ENCODE measurements around the gene GIT2.
"Not testable (repeated sequence)": the region's sequence is repeated elsewhere in the genome, so short reads cannot be mapped to it uniquely, and the experiment has no call there.

The GIT2 gene

DNA sequence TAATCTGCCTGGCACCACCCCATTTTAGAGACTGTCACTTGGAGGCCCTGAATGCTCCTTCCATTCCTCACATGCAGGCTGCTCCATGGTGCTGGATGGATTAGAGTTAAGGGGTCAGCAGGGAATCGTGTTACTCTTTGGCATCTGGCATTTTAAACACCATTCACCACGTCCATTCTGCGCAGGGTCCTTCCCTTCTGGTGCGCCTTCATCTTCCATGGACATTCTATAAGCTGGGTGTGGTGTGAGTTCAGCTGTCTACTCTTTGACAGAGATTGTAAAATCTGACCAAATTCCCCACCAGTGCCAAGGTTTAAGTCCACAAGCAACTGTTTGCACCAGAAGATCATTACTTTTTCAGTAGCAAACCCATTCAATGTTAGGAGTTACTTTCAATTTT is 47.8 kb downstream of the GIT2 start:
- no peak for DNase-seq

DNA sequence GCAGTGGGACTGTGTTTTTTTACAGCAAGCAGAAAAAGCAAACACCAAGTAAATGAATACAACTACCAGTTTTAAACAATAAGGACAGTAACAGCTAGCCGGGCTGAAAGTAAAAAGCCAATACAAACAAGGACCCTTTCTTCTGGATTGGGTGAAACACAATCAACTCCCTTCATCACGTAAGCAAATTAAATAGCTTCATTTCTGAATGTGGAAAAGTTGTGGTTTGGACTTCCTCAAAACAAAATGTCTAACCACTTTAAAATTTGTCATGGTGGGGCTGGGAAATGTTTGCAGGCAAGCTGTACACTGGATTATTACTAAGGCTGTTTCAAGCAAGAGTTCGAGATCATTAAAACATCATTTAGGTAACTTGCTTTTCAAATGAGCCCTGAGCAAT is 48.6 kb downstream of the GIT2 start:
- no peak for DNase-seq

DNA sequence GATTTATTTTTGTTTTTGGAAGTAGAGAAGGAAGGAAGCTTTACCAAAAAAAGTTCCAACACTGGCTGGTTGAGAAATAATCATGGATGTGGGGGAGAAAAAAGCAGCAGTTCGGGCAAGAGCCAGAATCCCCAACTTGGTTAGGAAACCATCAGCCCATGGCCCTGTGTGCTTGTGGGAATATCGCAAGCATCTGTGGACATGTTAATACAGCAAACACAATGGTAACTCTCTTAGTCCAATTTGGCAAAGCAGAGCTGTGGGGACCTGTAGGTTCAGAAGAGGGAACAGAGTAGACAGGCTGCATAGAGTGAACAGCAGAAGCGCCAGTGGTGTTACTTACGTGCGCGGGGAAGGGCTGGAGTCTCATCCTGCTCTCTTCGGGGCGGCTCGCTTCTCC is 49.3 kb downstream of the GIT2 start:
- DNase-seq: no peak

DNA sequence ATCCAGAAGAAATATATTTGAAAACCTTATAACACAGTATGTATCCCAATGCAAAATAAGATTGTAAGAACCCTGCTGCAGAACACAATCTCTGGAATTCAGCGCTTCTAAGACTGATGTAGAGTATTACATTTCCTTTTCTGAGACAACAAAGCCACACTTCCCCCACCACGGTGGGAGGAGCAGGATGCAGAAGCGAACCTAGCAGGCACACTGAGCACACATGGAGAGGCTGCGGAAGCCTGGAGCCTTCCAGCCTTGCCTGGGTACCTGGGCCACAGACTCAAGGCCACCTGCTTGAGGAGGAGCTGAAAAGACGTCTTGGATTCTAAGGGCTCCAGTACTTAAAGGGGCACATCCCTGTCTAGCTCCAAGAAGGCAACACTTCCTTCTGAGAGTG is 49.7 kb downstream of the GIT2 start:
- peak in 4 of 58 donors; percentile 10 to 39 (median 12) for DNase-seq

DNA sequence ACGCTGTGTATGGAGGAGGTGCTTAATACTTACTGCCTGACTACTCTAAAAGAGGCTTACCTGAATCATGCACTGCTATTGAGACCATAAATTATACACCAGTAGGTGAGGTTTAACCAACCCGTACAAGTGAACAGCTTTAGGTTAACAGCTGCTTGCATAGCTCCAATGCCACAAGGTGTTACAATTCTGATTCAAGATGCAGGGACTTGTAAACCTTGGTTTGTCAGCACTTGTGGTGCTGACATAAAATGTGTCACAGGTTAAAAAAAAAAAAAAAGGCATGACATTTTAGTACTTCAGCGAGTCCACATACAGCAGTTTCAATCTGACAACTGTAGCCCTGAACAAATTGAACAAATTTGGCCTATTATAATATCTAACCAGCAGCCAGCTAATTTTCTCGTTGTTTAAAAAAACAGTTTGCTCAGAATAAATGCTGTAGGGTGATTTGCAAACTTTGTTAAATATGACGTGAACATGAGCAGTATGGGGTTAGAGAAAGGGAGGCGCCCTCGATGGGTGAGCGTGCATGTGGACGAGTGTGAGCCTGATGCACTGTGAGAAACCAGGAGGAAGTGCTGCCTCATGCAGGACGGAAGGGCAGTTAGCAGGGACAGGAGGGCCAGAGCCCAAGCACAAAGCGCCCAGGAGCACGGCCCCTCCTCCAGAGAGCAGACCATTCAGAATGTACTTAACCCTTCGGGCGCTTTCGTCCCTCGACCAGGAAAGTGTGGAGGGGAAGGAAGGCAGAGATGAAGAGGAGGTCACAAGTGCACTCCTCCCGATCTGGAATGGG is 51.4 kb downstream of the GIT2 start:
- DNase-seq: peak in 7 of 58 donors; percentile 8 to 32 (median 15)

DNA sequence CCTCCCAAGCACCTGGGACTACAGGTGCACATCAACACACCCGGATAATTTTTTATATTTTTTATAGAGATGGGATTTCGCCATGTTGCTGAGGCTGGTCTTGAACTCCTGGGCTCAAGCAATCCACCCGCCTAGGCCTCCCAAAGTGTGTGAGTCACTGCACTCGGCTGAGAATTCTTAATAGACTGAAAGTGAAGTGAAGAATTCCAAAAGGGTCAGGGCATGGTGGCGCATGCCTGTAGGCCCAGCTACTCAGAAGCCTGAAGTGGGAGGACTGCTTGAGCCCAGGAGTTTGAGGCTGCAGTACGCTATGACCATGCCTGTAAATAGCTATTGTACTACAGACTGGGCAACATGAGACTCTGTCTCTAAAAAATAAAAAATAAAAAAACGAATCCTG is 52.4 kb downstream of the GIT2 start:
- no peak for DNase-seq

DNA sequence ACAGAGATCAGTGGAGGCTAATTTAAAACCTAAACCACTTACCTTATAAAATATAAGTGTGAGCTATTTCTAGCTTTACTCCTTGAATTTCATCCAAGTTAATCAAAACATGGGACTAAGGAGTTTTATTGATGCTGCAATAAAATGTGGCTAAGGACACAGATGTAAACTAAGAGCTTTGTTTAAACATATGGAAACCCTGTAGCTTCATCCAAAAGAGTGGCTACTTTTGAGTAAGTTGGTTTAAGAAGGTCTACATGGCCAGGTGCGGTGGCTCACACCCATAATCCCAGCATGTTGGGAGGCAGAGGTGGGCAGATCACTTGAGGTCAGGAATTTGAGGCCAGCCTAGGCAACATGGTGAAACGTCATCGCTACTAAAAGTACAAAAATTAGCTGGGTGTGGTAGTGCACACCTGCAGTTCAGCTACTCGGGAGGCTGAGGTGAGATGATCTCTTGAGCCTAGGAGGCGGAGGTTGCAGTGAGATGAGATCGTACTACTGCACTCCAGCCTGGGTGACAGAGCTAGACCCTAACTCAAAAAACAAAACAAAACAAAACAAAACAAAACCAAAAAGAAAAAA is 55.7 kb downstream of the GIT2 start:
- no peak for DNase-seq

DNA sequence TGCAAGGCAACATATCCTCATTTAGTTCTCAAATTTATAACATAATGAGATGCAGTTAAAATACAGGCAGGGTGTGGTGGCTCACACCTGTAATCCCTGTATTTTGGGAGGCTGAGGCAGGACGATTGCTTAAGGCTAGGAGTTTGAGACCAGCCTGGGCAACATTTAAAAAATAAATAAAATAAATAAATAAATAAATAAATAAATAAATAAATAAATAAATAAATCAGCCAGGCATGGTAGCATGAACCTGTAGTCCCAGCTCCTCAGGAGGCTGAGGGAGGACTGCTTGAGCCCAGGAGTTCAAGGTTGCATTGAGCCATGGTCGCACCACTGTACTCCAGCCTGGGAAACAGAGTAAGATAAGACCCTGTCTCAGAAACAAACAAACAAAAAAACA is 56.7 kb downstream of the GIT2 start:
- no peak for DNase-seq

DNA sequence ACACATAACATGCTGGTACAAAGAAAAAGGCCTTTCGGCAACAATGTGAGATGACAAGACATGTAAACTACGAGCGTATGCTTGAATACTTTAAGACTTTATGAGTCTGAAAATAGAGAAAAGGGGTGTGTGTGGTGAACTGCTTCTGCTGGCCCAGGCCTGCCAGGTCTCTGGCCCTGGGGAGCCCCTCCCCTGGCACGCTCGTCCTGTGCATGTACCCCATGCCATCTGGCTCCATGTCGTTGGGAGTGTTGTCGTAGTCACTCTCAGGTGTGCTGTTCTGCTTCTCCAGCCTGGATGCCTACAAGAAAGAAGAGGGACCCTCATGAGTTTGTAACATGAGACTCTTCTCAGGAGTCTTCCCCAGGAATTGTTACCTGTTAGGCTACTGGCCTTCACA is 57.2 kb downstream of the GIT2 start:
- no peak for DNase-seq

DNA sequence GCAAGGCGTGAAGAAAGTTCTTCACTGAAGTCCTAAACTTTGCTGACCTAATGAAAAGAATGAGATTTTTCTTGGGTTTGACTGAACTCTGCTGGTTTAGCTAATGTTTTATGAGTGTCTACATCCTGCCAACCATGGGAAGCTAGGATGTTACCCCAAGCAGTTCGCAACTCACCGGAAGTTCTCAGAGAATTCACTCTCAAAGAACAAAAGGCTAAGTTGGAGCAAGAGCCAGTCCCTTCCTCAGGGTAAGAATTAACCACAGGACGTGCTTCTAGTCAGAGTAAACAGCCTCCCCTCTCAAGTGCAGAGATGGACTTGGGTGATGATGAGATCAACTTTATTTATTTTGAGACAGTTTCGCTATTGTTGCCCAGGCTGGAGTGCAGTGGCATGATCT is 58.8 kb downstream of the GIT2 start:
- peak in 1 of 58 donors; percentile 29 for DNase-seq

DNA sequence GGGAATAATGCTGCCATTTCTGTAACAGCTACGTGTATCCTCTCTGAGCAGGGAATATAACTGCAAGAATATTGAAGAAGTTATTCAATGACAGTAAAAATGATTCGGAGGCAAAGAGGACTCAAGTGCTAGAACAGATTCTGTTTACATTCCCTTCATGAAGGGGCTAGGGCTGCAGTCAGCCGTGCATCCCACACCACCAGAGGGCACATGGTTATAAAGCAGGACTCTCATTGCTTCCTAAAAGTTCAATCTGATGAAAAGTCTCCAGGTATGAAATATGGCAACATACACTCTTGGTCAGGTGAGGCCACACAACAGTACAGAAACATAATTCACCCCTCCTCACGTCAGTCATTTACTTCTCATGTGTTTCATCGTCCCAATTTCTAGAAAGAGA is 62.1 kb downstream of the GIT2 start:
- no peak for DNase-seq

DNA sequence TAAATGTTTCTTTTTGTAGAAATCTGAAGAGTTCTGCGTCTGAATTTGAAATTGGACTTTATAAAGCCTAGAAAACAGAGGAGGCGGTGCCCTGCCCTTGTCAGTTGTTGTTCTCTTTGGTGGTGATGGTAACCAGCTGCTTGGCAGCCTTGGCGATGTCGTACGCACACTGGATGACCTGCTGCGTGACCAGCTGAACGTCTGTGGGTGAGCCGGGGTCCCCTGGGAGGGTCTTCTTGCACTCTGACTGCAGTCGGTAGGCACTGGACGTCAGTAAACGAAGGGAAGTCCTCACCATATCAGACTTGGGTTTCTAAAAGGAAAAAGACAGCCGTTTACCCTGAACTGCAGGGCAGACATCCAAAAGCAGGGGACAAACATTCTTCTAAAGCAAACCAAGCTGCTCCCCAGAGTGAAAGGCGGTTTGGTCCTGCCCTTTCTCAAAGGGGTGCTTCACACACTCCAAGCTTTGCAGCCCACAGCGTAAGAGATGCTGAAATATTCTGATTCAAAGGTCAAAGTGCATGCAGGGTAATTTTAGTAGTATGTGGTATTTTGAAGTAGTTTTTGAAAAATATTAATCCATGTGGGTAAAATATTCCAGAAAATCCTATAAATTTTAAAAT is 63.2 kb downstream of the GIT2 start:
- no peak for DNase-seq

DNA sequence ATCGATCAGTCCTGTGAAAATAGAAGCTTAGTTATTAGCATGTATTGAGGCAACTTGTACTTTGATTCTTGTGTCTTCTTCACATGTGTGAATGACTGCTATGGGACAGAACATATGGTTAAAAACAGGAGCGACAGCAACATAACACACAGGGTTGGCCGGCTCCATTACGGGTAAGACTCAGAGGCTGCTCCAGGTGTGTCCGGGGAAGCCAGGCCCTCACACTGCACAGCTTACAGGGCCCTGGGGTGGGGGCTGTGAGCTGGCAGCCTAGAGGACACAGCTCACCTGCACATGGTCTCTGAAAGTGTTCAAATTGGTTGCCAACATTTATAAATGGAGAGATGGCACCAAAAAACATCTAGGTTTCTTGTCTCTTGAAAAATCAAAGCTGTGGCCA is 65.0 kb downstream of the GIT2 start:
- no peak for DNase-seq

DNA sequence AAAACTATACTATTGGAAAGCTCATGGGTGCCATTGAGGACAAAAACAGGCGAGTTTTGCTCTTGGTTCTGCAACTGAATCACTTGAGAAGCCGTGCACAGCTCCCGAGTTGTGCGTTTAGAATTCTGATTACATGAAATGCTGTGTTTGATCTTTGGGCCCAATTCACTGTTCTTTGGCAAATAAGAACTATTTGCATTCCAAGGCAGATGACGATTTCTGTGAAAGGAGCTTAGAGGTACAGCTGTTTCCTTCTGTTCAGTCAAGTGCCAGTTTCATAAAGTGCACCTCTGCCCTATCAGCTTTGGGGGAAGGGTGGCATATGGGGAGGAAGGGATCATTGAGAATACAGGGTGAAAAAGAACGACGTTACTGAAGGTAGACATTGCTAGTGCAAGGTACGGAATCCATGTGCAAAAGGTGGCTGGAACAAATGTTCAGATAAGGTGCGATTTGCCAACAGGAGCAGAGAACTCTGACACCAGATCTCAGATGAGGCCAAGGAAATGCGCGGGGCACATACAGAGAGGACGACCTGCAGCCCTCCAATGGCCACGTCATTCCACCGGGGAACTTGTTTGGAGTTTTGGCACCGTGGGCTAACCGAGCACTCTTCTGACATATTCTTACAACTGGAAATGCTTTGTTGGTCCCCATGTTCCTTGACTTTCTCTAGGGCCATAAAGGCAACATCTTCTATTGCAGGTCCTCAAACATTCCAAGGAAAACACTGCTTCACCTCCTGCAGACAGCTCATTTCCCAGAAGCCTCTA is 66.0 kb downstream of the GIT2 start:
- peak in 2 of 58 donors; percentile 22 to 42 for DNase-seq

DNA sequence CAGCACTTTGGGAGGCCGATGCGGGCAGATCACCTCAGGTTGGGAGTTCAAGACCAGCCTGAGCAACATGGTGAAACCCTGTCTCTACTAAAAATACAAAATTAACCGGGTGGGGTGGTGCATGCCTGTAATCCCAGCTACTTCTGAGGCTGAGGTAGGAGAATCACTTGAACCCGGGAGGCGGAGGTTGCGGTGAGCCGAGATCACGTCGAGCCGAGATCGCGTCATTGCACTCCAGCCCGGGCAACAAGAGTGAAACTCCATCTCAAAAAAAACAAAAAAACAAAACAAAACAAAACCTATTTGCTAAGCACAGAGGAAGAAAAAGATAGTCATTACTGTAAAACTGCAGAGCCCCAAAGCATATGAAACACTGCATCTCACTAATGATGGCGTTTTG is 66.8 kb downstream of the GIT2 start:
- DNase-seq: not testable (repeated sequence)

DNA sequence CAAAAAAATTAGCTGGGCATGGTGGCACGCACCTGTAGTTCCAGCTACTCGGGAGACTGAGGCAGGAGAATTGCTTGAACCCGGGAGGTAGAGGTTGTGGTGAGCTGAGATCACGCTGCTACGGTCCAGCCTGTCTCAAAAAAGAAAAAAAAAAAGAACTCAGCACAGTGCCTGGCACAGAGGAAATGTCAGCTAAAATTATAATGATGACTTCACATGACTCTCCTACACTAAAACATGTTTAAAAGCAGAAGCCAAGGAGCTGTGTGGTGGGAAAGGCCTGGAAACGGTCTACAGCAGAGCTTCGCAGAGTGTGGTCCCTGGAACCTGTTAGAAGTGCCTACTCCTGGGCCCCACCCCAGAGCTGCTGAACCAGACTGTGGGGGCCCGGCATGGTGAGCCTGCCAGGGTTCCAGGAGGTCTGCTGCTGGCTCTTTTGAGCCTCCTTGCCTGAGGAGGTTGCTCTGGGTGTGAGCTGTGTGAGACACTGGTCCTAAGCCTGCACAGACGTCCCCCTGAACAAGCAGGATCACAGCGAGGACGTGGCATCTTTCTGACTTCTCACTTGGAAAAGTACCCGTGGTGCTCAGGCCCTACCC is 68.0 kb downstream of the GIT2 start:
- DNase-seq: no peak

DNA sequence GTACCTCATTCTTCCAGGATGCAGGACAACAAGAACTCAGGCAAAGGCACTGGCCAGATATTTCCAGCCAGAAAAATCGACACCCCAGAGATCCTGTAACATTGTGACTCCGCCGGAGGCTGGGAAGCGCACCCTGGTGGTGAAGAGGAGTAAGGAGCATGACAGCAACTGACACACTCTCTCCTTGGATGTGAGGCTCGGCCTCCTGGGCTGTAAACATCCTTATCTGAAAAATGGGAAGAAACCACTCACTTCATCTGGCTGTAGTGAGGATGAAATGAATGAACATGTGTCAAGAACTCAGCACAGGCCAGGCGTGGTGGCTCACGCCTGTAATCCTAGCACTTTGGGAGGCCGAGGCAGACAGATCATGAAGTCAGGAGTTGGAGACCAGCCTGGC is 68.5 kb downstream of the GIT2 start:
- DNase-seq: peak in 1 of 58 donors; percentile 13

DNA sequence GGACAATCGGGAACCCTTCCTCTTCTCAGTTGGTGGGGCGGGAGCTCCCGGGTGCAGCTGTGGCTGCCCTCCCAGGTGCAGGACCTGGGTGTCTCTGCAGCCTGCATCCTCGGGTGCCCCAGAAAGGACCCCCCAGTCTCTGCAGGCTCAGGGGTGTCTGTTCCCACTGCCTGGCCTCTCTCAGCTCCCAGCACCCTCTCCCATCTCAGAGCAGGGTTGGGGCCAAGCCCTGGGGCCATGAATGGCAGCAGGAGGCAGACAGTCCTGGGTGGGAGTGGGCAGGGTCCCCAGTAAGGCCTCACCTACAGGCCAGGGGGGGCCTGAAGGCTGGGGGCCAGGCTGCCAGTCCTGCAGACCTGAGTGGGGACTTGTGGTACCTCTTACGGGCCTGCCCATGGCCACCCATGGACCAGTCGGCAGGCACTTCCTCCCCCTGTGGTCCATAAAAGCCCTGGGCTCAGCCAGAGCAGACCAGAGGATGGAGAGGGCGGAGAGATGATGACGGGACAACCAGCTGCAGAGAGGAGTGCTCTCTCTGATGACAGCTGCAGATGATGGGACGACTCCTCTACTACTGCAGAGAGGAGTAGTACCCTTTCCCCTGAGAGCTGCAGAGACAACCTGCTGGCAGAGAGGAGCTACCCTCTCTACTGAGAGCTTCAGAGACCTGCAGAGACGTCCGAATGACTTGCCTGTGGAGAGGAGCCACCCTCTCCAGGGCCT is 69.5 kb downstream of the GIT2 start:
- no peak for DNase-seq

DNA sequence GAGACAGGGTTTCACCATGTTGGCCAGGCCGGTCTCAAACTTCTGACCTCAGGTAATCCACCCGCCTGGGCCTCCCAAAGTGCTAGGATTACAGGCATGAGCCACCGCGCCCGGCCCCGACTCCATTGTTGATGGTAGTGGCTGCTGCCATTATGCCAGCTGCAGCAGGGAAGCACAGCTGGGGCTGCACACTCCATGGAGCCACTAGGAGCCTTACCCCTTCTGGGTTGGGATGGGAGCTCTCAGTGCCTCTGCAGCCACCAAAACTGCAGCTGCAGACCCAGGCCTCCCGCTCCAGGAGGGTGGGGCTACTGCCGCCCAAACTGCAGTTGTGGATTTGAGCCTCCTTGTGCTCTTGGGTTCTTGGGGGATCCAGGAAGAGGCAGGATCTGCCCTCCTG is 70.2 kb downstream of the GIT2 start:
- no peak for DNase-seq

DNA sequence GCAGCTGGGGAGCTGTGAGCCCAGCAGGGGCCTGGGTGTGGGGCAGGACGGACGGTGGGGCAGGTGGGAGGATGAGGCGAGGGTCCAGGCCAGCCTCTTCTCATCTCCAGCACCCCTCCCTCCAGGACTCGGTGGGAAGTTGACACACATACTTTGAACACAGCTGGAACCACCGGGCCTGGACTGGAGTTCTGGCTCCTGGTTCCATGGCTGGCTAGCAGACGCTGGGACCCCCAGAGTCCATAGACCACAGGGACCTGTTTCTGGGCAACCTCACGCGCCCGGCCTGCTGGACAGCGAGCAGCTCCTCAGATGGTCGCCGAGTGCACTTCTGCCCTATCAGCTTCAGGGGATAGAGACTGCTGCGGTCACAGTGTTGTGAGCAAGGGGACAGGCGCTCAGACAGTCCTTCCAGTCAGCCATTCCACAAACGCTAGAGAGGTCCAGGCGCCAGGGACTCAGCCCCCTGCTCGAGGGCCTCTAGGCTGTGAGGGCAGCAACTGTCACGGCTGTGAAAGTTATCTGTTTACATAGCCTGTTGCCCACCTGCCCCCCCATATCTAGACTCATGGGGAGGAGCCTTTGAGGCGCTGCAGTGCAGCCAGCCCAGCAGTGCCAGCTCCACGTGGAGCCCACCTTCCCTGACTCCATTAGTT is 70.9 kb downstream of the GIT2 start:
- DNase-seq: no peak
